CD4-positive, alpha-beta T cell treated with Interleukin-17A for 4 hours (primary cell): ENCODE results near the gene CAPN12.

Source experiments
- DNase-seq: peaks from one replicate; pipeline ENCODE4 v3.0.0-alpha.2; 2020; ENCODE audit warnings: mixed read lengths

CAPN12 gene

GRCh38 chr19:38737281-38737865, 6.9 kb downstream of the CAPN12 start:
- DNase-seq, result no peak

GRCh38 chr19:38736413-38737280, 7.6 kb downstream of the CAPN12 start:
- DNase-seq, result peak; percentile 80

GRCh38 chr19:38736036-38736412, 8.2 kb downstream of the CAPN12 start:
- DNase-seq, result peak; percentile 75

DNA sequence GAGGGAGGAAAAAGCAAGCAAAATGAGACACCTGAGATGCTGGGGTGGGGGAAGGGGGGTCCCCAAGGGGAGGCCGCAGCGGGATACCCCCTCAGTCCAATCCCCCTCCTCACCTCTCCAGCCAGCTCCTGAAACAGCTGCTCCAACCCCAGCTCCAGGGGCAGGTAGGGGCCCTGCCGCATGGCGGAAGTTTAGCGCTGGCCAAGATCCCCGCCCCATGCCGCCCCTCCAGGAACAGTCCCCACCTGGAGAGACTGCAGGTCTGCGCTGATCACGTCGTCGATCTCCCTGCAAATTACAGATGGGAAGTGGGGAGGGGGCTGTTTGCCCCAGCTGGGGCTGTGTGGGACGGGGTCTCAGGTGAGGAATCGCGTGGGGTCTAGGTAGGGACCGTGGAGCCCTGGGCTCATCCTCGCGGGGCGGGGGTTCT, 9.0 kb downstream of the CAPN12 start:
- DNase-seq, result peak; percentile 49

- peak; percentile 54 for DNase-seq
Observed at GRCh38 chr19:38734426-38735256, 9.6 kb downstream of the CAPN12 start.

GRCh38 chr19:38734176-38734425, 10.2 kb downstream of the CAPN12 start:
- DNase-seq, result no peak

DNA sequence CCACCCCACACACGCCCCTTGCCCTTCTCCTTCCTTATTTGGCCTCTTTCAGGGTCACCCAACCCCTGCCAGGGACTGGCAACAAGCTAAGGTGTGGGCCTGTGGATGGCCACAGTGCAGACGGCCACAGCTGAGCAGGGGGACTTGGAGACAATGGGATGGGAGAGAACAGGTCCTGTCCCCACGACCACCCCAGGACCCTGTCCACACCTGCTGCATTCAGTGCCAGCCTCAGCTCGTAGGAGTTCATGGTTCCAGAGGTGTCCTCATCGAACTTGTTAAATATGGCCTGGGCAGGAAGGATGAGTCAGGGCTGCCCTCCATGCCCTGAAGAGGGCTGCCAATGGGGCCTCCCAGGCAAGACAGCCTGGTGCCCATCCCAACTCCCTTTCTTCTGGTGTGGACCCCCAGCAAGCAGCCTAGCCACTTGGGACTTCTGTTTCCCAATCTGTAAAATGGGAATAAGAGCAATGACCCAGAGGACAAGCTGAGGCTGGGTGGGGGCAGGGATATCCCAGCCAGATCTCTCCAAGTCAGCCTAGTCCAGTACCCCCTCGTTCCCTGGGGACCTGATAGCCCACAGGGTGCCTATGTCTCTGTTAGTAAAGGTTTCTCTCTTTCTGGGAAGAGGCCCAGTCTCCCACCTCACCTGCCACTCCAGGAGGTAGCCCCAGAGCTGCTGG, 10.6 kb downstream of the CAPN12 start:
- DNase-seq, result no peak

GRCh38 chr19:38733241-38733492, 11.1 kb downstream of the CAPN12 start:
- DNase-seq, result no peak

DNA sequence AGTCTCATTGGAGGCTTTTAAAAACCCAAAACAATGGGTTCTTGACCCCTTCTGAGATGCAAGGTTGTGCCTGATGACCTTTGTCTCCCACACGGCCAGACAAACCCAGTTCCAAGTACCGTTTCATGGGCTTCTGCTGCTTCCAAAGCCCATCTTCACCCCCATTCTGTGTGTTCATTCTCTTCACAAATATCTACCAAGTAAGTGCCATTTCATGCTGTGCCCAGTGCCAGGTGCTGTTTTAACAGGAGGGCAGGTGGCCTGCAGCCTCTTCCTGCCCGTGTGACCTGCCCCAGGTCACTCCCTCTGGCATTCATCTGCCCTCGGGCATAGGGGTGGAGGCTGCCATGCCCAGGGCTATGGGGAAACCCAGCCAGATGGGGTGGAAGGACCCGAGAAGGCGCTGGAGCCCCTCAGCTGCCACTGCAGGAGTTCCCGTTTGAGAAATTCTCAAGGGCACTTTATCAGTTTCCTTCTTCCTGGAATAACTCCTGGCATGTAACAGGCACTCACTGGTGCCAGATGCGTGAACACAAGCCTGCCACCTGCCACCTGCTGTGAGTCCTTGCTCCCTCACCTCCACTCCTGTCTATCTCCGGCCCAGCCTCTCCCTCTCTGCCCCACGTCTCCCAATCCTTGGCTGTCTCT, 12.5 kb downstream of the CAPN12 start:
- DNase-seq, result peak; percentile 3

DNA sequence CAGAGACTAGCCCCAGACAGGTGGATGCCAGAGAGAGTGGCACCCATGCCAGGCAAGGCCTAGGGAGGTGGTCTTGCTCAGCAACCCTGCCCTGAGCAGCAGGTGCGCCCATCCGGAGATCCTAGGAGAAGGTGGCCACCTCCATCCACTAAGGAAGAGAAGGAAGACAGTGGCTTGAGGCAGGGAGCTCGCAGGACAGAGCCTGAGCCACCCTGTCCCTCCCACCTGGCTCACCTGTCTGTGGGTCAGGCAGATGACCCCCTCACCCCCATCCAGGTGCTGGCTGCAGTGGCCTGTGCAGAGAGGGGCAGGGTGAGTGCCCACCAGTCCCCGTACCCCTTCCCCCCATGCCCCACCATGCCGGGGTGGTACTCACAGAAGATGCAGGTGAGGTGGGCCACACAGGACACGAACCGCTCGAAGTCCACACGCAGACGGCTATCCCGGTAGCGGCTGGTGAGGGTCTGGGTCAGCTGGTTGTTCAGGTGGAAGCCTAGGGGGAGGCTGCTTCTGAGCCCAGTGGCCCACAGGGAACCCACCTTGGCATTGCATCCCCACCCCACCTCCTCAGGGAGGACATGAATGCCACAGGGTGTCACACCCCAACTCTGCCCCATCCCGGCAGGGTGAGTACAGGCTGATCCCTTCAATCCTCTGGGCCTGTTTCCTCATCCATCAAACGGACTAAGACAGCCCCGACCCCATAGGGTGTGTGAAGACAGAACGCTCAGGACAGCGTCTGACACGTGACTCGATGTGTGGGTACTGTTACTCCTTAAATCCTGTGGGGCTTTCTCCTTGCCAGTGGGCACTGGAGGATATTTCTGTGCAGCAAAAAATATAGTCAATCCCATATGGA, 13.3 kb downstream of the CAPN12 start:
- DNase-seq, result peak; percentile 1

- no peak for DNase-seq
Observed at GRCh38 chr19:38730470-38730730, 13.9 kb downstream of the CAPN12 start.

DNA sequence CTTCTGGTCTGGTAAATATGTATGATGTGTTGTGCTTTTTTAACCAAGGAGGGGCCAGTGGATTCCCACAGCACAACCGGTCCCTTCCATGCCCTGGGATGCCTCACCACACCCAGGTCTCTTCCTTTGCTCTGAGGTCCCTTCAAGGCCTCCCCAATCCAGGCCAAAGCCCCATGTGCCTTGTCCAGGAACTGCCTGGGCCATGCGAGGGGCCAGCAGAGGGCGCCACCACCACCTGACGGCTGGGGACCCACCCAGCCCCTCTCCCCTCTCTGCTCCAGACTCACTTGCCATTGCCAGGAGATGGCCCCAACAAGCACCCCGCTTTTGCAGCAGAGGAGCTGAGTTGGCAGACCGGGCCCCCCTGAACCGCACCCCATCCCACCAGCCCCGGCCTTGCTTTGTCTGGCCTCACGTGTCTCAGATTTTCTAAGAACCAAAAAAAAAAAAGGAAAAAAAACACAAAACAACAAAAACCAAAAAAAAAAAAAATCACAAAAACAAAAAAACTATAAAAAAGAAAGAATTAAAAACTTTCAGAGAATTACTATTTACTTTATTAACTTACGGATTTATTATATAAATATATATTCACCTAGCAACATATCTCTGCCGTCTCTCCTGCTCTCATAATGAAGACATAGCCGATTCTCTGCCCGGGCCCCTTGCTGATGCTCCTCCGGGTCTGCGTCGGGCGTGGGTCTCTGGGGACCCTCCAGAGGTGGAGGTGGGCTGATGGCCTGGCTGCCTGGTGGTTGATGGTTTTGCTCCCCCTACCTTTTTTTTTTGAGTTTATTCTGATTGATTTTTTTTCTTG, 14.4 kb downstream of the CAPN12 start:
- peak; percentile 88 for DNase-seq

DNA sequence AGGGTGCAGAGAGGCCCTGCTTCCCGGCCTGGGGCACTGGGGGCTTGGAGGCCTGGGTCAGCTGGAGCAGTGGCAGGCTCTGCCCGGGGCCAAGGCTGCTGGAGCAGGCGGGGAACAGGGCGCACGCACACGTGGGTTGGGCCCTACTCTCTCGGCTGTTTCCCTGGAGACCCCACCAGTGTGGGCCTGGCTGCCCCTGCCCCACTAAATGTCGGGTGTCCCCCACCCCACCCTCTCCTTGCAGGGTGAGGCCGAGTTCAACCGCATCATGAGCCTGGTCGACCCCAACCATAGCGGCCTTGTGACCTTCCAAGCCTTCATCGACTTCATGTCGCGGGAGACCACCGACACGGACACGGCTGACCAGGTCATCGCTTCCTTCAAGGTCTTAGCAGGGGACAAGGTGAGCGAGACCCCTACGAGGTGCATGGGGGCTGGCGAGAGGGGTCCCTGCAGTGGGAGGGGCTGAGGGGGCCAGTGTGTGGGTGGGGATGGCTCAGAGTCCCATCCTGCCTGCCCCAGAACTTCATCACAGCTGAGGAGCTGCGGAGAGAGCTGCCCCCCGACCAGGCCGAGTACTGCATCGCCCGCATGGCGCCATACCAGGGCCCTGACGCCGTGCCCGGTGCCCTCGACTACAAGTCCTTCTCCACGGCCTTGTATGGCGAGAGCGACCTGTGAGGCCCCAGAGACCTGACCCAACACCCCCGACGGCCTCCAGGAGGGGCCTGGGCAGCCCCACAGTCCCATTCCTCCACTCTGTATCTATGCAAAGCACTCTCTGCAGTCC, 15.3 kb downstream of the CAPN12 start:
- DNase-seq, result peak; percentile 2

DNA sequence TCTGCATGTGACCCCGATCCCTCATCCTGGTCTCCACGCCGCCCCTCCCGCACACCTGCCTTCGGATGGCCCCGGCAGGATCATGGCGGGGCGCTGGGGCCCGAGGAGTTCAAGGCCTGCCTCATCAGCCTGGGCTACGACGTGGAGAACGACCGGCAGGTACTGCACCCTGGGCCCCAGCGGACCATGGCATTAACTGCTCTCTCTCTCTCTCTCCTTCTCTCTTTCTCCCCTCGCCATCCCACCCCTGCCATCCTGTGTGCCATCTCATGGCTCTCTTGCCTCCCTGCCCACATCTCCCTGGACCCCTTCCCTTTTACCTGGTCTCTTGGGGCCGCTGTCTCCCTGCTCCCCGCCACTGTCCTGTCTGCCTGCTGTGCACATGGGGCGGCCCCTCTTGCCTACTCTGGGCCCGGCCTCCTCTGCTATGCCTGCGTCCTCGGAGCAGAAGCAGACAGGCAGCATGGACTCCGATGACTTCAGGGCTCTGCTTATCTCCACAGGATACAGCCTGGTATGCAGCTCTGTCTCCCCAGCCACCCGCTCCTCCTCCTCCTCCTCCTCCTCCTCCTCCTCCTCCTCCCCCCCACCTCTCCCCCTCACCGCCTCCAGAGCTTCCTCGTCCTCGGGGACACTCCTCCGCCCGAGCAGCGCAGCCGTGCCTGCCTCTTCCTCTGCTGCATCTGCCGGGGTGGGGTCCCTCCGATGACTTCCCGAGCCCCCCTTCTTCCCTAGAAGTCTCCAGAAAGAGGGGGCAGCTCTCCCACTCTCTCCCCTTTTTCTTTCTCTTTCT, 16.2 kb downstream of the CAPN12 start:
- no peak for DNase-seq

- no peak for DNase-seq
Observed at GRCh38 chr19:38727306-38727867, 16.9 kb downstream of the CAPN12 start.

- no peak for DNase-seq
Observed at GRCh38 chr19:38726761-38727301, 17.4 kb downstream of the CAPN12 start.

GRCh38 chr19:38726284-38726673, 18.0 kb downstream of the CAPN12 start:
- no peak for DNase-seq

- no peak for DNase-seq
Observed at GRCh38 chr19:38725469-38726283, 18.6 kb downstream of the CAPN12 start.
